ENCODE measurements around the gene ACTL10. TPM values are rescaled to one million over a fixed set of nuclear protein-coding genes. Genes with fewer than 3 reads are reported as not detected.
"Not testable (repeated sequence)": the region's sequence is repeated elsewhere in the genome, so short reads cannot be mapped to it uniquely, and the experiment has no call there.

Gene ACTL10
- total and polyA plus RNA-seq, 2 experiments from 2014 or later: 0.71 to 1.9 TPM

- no peak for TF ChIP-seq ZNF462 (CRISPR knock-in tag; IDR thresholded peaks at IDR 0.05)
- TF ChIP-seq, protein P1, sequence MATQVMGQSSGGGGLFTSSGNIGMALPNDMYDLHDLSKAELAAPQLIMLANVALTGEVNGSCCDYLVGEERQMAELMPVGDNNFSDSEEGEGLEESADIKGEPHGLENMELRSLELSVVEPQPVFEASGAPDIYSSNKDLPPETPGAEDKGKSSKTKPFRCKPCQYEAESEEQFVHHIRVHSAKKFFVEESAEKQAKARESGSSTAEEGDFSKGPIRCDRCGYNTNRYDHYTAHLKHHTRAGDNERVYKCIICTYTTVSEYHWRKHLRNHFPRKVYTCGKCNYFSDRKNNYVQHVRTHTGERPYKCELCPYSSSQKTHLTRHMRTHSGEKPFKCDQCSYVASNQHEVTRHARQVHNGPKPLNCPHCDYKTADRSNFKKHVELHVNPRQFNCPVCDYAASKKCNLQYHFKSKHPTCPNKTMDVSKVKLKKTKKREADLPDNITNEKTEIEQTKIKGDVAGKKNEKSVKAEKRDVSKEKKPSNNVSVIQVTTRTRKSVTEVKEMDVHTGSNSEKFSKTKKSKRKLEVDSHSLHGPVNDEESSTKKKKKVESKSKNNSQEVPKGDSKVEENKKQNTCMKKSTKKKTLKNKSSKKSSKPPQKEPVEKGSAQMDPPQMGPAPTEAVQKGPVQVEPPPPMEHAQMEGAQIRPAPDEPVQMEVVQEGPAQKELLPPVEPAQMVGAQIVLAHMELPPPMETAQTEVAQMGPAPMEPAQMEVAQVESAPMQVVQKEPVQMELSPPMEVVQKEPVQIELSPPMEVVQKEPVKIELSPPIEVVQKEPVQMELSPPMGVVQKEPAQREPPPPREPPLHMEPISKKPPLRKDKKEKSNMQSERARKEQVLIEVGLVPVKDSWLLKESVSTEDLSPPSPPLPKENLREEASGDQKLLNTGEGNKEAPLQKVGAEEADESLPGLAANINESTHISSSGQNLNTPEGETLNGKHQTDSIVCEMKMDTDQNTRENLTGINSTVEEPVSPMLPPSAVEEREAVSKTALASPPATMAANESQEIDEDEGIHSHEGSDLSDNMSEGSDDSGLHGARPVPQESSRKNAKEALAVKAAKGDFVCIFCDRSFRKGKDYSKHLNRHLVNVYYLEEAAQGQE (IDR thresholded peaks at IDR 0.05; ENCODE audit: unreplicated experiment): no peak
- TF ChIP-seq, protein P2, sequence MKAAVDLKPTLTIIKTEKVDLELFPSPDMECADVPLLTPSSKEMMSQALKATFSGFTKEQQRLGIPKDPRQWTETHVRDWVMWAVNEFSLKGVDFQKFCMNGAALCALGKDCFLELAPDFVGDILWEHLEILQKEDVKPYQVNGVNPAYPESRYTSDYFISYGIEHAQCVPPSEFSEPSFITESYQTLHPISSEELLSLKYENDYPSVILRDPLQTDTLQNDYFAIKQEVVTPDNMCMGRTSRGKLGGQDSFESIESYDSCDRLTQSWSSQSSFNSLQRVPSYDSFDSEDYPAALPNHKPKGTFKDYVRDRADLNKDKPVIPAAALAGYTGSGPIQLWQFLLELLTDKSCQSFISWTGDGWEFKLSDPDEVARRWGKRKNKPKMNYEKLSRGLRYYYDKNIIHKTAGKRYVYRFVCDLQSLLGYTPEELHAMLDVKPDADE (IDR thresholded peaks at IDR 0.05): no peak
Observed at GRCh38 chr20:33630507-33630906, 36.2 kb upstream of the ACTL10 start (continued).

- H3K4me3 Mint-ChIP-seq: not testable (repeated sequence)
Observed at GRCh38 chr20:33631910-33632309, 34.8 kb upstream of the ACTL10 start.

More at GRCh38 chr20:33631910-33632309, 34.8 kb upstream of the ACTL10 start:
- not testable (repeated sequence) for H3K27me3 Mint-ChIP-seq (ENCODE audit: insufficient read depth, low read depth, poor library complexity); H2AFZ ChIP-seq; H3K4me1 ChIP-seq (ENCODE audit: insufficient read depth); H3K27me3 ChIP-seq (ENCODE audit: insufficient read depth); ATAC-seq; H3K27ac ChIP-seq (ENCODE audit: low read depth); H3K79me2 ChIP-seq (replicated peaks; ENCODE audit: insufficient read depth); H3F3A ChIP-seq (replicated peaks; ENCODE audit: low read depth); H3K9me2 ChIP-seq (ENCODE audit: insufficient read depth); H4K20me1 ChIP-seq (replicated peaks; ENCODE audit: insufficient read depth); H3K4me1 Mint-ChIP-seq; H3K4me3 ChIP-seq; H3K36me3 ChIP-seq (ENCODE audit: insufficient read depth); H3K9me3 Mint-ChIP-seq; H3K27ac Mint-ChIP-seq; H3K4me2 ChIP-seq; DNase-seq (ENCODE audit: low spot score)
- peaks cover 15% of the 10 kb centered on the region; the same call in 1 of the 3 replicates for H3K36me3 Mint-ChIP-seq (ENCODE audit: low read depth)

All from GM23338 (cell line).